PC-3 (cell line): ENCODE measurements around the gene TCTN2.

Experiments
- EZH2phosphoT487 ChIP-seq: fragments of 300-600 bp; sonication (generic); IDR thresholded peaks from 2 replicates; pipeline ENCODE4 v1.6.1; 2018; ENCODE audit warnings: mild to moderate bottlenecking, antibody characterized with exemption, low read length, borderline replicate concordance
- TF ChIP-seq, protein P1 (sequence below): fragments of 300-600 bp; sonication (generic); conservative IDR thresholded peaks from 2 replicates; pipeline ENCODE4 v1.5.1; 2017; ENCODE audit warnings: antibody characterized with exemption, low read depth, mild to moderate bottlenecking, low read length

DNA sequence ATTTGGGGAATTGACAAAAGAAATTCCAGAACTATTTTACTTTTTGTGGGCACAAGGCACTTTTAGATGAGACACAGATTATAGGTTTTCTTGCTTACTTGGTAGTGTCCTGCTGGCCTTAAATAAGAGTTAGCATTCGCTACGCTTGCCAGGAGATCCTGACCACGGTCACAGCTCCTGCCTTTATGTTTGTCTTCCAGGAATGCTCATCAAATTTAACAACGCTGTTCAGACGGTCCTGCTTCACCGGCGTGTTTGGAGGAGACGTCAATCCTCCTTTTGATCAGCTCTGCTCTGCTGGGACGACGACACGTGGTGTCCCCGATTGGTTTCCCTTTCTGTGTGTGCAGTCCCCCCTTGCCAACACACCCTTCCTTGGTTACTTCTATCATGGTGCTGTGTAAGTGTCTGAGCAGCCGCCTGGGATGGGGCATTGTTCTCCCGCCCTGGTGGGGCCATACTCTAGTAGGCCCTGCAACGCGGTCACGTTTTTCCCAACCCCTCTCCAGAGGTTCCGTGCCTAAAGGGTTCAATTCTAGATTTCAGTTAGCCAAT is 15.8 kb downstream of the TCTN2 start:
- TF ChIP-seq, protein P1, sequence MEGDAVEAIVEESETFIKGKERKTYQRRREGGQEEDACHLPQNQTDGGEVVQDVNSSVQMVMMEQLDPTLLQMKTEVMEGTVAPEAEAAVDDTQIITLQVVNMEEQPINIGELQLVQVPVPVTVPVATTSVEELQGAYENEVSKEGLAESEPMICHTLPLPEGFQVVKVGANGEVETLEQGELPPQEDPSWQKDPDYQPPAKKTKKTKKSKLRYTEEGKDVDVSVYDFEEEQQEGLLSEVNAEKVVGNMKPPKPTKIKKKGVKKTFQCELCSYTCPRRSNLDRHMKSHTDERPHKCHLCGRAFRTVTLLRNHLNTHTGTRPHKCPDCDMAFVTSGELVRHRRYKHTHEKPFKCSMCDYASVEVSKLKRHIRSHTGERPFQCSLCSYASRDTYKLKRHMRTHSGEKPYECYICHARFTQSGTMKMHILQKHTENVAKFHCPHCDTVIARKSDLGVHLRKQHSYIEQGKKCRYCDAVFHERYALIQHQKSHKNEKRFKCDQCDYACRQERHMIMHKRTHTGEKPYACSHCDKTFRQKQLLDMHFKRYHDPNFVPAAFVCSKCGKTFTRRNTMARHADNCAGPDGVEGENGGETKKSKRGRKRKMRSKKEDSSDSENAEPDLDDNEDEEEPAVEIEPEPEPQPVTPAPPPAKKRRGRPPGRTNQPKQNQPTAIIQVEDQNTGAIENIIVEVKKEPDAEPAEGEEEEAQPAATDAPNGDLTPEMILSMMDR, result no peak
- no peak for TF ChIP-seq EZH2phosphoT487
